Prostate gland (tissue), 2 donors: Measurements from ENCODE around the gene EML1.

ENCODE experiments used
- POLR2A ChIP-seq: fragments of 450-650 bp; IDR thresholded peaks from one replicate; pipeline ENCODE4 v1.6.1; 2016; ENCODE audit warnings: antibody characterized with exemption, mild to moderate bottlenecking
- TF ChIP-seq, protein P1 (sequence below), 4 experiments: fragments of 200-600 bp in 2 of 4; fragments of 450-650 bp in 2 of 4; sonication (generic) in 2 of 4; IDR thresholded peaks; 1 replicate in 3 of 4; 2 replicates in 1 of 4; pipeline ENCODE4 v1.5.1; 2016 to 2019; ENCODE audit warnings: antibody characterized with exemption in 4 of 4, mild to moderate bottlenecking in 2 of 4, moderate library complexity in 2 of 4

DNA sequence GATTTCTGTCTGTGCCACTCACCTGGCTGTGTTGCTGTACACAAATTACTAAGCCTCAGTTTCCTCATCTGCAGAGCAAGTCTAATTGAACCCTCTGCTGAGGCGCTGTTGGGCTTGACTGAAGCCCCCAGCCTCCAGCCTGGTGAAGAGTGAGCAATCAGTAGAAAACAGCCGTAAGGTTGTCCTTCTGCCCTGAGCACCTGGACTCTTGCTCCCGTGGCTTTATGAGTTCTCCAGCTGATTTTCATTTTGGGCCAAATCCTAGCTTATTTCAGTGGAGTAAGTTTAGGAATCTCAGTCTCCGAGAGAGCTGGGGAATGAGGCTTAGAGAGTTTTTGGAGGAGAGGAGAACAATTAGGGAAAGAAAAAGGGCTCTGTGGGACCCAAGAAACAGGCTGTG is 138.1 kb downstream of the EML1 start:
- TF ChIP-seq, protein P1, sequence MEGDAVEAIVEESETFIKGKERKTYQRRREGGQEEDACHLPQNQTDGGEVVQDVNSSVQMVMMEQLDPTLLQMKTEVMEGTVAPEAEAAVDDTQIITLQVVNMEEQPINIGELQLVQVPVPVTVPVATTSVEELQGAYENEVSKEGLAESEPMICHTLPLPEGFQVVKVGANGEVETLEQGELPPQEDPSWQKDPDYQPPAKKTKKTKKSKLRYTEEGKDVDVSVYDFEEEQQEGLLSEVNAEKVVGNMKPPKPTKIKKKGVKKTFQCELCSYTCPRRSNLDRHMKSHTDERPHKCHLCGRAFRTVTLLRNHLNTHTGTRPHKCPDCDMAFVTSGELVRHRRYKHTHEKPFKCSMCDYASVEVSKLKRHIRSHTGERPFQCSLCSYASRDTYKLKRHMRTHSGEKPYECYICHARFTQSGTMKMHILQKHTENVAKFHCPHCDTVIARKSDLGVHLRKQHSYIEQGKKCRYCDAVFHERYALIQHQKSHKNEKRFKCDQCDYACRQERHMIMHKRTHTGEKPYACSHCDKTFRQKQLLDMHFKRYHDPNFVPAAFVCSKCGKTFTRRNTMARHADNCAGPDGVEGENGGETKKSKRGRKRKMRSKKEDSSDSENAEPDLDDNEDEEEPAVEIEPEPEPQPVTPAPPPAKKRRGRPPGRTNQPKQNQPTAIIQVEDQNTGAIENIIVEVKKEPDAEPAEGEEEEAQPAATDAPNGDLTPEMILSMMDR (IDR thresholded peaks at IDR 0.05): no peak
- TF ChIP-seq POLR2A: no peak
